K562 (cell line): ENCODE results near the gene CGB3. TPM values are rescaled to one million over a fixed set of nuclear protein-coding genes. Genes with fewer than 3 reads are reported as not detected.
A peak's percentile ranks its signal among the peaks of the same experiment; 100 is the strongest.

Experiments
- ATAC-seq: fragments of 200-7000 bp; cut with Tn5 transposase; 3 replicates; pipeline ENCODE4 v1.9.1; 2020; ENCODE audit warnings: moderate library complexity
- BruUV-seq: library from RNA; stranded (reverse); fragments of 400-500 nt; replicated peaks from 2 replicates; lab custom pipeline; 2021; lab: Mats Ljungman, UMichigan
- CTCF ChIA-PET: fragments of 300-600 bp; formaldehyde crosslinking; extraction: SDS; loops from one replicate; lab custom pipeline; 2021; ENCODE audit warnings: low intra/inter-chr PET ratio; lab: Yijun Ruan, JAX
- POLR2A ChIA-PET: fragments of 300-600, 350-650 bp; sonication (Branson Sonifier 250); formaldehyde crosslinking; extraction: SDS; loops from one replicate; lab custom pipeline; 2021; ENCODE audit warnings: antibody characterized with exemption, inconsistent platforms; lab: Yijun Ruan, JAX
- DNase-seq, 4 experiments: peaks; one replicate each; pipeline versions ENCODE4 v3.0.0 to v3.0.0-alpha.2; 2011 to 2018; ENCODE audit warnings: low spot score in 3 of 4, mixed read lengths in 3 of 4; ENCODE audit errors: extremely low read depth in 1 of 4
- FAIRE-seq: peaks from 2 replicates; lab custom pipeline; 2011; peaks lifted over from hg19 to GRCh38; lab: Jason Lieb, UNC
- H2AFZ ChIP-seq: 2 replicates; pipeline ENCODE4 v1.6.0; 2011; ENCODE audit warnings: low read depth, low read length, control low read depth, inconsistent platforms
- H3K27ac ChIP-seq: fragments of 200-600 bp; 3 replicates; pipeline ENCODE4 v1.8.0; 2011; ENCODE audit warnings: low read depth, mild to moderate bottlenecking, control low read depth, inconsistent platforms, low read length, moderate library complexity, mixed read lengths; ENCODE audit errors: extremely low read depth
- H3K27me3 ChIP-seq, 2 experiments: fragments of 300-600 bp in 1 of 2; 2 replicates in 1 of 2; 3 replicates in 1 of 2; pipeline versions ENCODE4 v1.6.0 to v1.8.0; 2011; ENCODE audit warnings: inconsistent platforms in 2 of 2, low read length in 2 of 2, mild to moderate bottlenecking in 1 of 2, mixed read lengths in 1 of 2, moderate library complexity in 1 of 2; ENCODE audit not compliant: control insufficient read depth in 2 of 2, insufficient read depth in 2 of 2
- H3K36me3 ChIP-seq: fragments of 300-600 bp; 3 replicates; pipeline ENCODE4 v1.8.0; 2011; ENCODE audit warnings: mild to moderate bottlenecking, low read length, inconsistent platforms; ENCODE audit not compliant: control insufficient read depth, insufficient read depth
- H3K4me1 ChIP-seq, 2 experiments: fragments of 200-600 bp in 1 of 2; replicated peaks in 1 of 2; 2 replicates in 1 of 2; 3 replicates in 1 of 2; pipeline versions ENCODE4 v1.5.1 to v1.8.0; 2011; ENCODE audit warnings: inconsistent platforms in 2 of 2, low read length in 2 of 2, mild to moderate bottlenecking in 1 of 2, mixed read lengths in 1 of 2, moderate library complexity in 1 of 2; ENCODE audit not compliant: control insufficient read depth in 2 of 2, insufficient read depth in 2 of 2
- H3K4me2 ChIP-seq: 2 replicates; pipeline ENCODE4 v1.6.1; 2011; ENCODE audit warnings: low read length, control low read depth, inconsistent platforms, mixed read lengths; ENCODE audit not compliant: insufficient read depth
- H3K4me3 ChIP-seq: fragments of 200-600 bp; sonication (generic), shearing (Covaris generic); 2 replicates; pipeline ENCODE4 v1.5.1; 2016; ENCODE audit warnings: control low read depth, inconsistent platforms
- H3K79me2 ChIP-seq: fragments of 200-600 bp; 3 replicates; pipeline ENCODE4 v1.8.0; 2011; ENCODE audit warnings: low read length, inconsistent platforms; ENCODE audit not compliant: control insufficient read depth, insufficient read depth
- H3K9ac ChIP-seq, 2 experiments: 2 replicates each; pipeline versions ENCODE4 v1.6.0 to v1.6.1; 2011; ENCODE audit warnings: low read depth in 2 of 2, low read length in 2 of 2, control low read depth in 1 of 2, inconsistent platforms in 1 of 2, mild to moderate bottlenecking in 1 of 2, mixed read lengths in 1 of 2; ENCODE audit not compliant: insufficient read depth in 1 of 2
- H3K9me1 ChIP-seq: one replicate; pipeline ENCODE4 v1.6.0; 2011; ENCODE audit warnings: inconsistent platforms, mild to moderate bottlenecking, low read length, moderate library complexity; ENCODE audit not compliant: control insufficient read depth, insufficient read depth
- H3K9me3 ChIP-seq: replicated peaks from 2 replicates; pipeline ENCODE4 v1.5.1; 2011; ENCODE audit warnings: low read depth, low read length, inconsistent platforms; ENCODE audit not compliant: control insufficient read depth, insufficient read depth
- H4K20me1 ChIP-seq: replicated peaks from 2 replicates; pipeline ENCODE4 v1.6.1; 2011; ENCODE audit warnings: low read length, inconsistent platforms, mixed read lengths; ENCODE audit not compliant: control insufficient read depth, insufficient read depth
- BDP1 ChIP-seq: IDR thresholded peaks from 3 replicates; pipeline ENCODE4 v1.6.1; 2011; ENCODE audit not compliant: insufficient read length, insufficient read depth
- DACH1 ChIP-seq: fragments of 450-650 bp; IDR thresholded peaks from 2 replicates; pipeline ENCODE4 v1.6.1; 2018; ENCODE audit not compliant: partially characterized antibody
- EGR1 ChIP-seq: fragments of 450-650 bp; conservative IDR thresholded peaks from 2 replicates; pipeline ENCODE4 v1.6.1; 2017; ENCODE audit warnings: mild to moderate bottlenecking
- XRCC5 ChIP-seq: fragments of 200-400 bp; formaldehyde crosslinking; IDR thresholded peaks from 2 replicates; pipeline ENCODE4 v1.6.1; 2017; ENCODE audit warnings: low read depth, mild to moderate bottlenecking, low read length
- ZBED1 ChIP-seq: IDR thresholded peaks from 2 replicates; pipeline ENCODE4 v1.6.1; 2014
- WGBS: fragments of 100-300 bp; shearing (Covaris generic); methylation state at CpG from one replicate; pipeline ENCODE4 v1.1.6; 2016; ENCODE audit warnings: low coverage, mixed read lengths; ENCODE audit not compliant: insufficient coverage; ENCODE audit errors: missing lambda C conversion rate; 5-methylcytosine and 5-hydroxymethylcytosine counted together
- in situ Hi-C: fragments of 300-500 bp; cut with MboI; formaldehyde crosslinking; loops from 4 replicates; pipeline ENCODE4 v1.15.0; 2018; ENCODE audit warnings: inconsistent platforms, mixed read lengths
- intact Hi-C: fragments of 100-400 bp; cut with micrococcal nuclease; formaldehyde crosslinking; loops from 2 replicates; pipeline ENCODE4 v1.14.2; 2022
- polyA plus RNA-seq, 8 experiments: library from polyadenylated mRNA; depleted of rRNA in 4 of 8; stranded (reverse) in 5 of 8; unstranded in 3 of 8; fragments of >200 nt; fragmentation: Nextera tagmentation in 2 of 8; fragmentation: Illumina TruSeq in 1 of 8; extraction: Ambion mirVana in 2 of 8; extraction: Trizol in 1 of 8; gene quantifications; 2 replicates each; pipeline versions ENCODE4 v1.2.1 to v1.2.3, GENCODE V29; 2011 to 2014; ENCODE audit warnings: inconsistent platforms in 1 of 8, missing spikeins in 1 of 8
- total RNA-seq, 7 experiments: library from RNA; depleted of rRNA in 6 of 7; stranded (reverse); fragments of >200 nt in 6 of 7; fragmentation: Illumina TruSeq in 2 of 7; extraction: Trizol in 2 of 7; gene quantifications; 2 replicates each; pipeline versions ENCODE4 v1.2.1 to v1.2.3, GENCODE V29; 2011 to 2021; ENCODE audit warnings: low replicate concordance in 1 of 7
- TF ChIP-seq, protein P1 (sequence below): fragments of 450-650 bp; IDR thresholded peaks from 2 replicates; pipeline ENCODE4 v1.6.1; 2018; ENCODE audit warnings: mild to moderate bottlenecking, low read depth; ENCODE audit not compliant: partially characterized antibody
- TF ChIP-seq, protein P2 (sequence below): fragments of 250-450 bp; sonication (Bioruptor Pico); IDR thresholded peaks from 2 replicates; pipeline ENCODE4 v1.4.0; 2020
- TF ChIP-seq, protein P3 (sequence below), 2 experiments: fragments of 200-800 bp in 1 of 2; sonication (Bioruptor generic) in 1 of 2; sonication (generic) in 1 of 2; formaldehyde crosslinking in 1 of 2; IDR thresholded peaks in 1 of 2; conservative IDR thresholded peaks in 1 of 2; 2 replicates each; pipeline versions ENCODE4 v1.5.0 to v1.6.1; 2016 to 2020; ENCODE audit warnings: missing compliant biosample characterization in 1 of 2, missing genetic modification characterization in 1 of 2, missing genetic modification reagents in 1 of 2
- TF ChIP-seq, protein P4 (sequence below): fragments of 450-650 bp; IDR thresholded peaks from 2 replicates; pipeline ENCODE4 v1.6.1; 2014; ENCODE audit warnings: low read depth, mild to moderate bottlenecking, moderate library complexity, borderline replicate concordance

The CGB3 gene
- total and polyA plus RNA-seq, 9 of the 15 experiments (the other 6 are each of a cell fraction or from before 2014, with no cell fraction given): not detected

DNA sequence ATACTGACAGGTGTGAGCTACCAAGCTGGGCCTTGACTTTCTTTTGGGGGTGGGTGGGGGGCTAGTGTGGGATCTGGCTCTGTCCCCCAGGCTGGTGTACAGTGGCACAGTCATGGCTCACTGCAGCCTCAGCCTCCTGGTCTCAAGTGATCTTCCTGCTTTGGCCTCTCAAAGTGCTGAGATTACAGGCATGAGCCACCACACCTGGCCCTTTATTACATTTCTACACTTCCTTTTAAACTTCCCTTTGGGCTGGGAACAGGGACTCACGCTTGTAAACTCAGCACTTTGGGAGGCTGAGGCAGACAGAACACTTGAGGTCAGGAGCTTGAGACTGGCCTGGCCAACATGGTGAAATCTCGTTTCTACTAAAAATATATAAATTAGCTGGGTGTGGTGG, 47.1 kb downstream of the CGB3 start (continued):
- TF ChIP-seq, protein P1, sequence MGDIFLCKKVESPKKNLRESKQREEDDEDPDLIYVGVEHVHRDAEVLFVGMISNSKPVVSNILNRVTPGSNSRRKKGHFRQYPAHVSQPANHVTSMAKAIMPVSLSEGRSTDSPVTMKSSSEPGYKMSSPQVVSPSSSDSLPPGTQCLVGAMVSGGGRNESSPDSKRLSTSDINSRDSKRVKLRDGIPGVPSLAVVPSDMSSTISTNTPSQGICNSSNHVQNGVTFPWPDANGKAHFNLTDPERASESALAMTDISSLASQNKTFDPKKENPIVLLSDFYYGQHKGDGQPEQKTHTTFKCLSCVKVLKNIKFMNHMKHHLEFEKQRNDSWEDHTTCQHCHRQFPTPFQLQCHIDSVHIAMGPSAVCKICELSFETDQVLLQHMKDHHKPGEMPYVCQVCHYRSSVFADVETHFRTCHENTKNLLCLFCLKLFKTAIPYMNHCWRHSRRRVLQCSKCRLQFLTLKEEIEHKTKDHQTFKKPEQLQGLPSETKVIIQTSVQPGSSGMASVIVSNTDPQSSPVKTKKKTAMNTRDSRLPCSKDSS: no peak
- TF ChIP-seq, all 486 proteins: peak for 0

DNA sequence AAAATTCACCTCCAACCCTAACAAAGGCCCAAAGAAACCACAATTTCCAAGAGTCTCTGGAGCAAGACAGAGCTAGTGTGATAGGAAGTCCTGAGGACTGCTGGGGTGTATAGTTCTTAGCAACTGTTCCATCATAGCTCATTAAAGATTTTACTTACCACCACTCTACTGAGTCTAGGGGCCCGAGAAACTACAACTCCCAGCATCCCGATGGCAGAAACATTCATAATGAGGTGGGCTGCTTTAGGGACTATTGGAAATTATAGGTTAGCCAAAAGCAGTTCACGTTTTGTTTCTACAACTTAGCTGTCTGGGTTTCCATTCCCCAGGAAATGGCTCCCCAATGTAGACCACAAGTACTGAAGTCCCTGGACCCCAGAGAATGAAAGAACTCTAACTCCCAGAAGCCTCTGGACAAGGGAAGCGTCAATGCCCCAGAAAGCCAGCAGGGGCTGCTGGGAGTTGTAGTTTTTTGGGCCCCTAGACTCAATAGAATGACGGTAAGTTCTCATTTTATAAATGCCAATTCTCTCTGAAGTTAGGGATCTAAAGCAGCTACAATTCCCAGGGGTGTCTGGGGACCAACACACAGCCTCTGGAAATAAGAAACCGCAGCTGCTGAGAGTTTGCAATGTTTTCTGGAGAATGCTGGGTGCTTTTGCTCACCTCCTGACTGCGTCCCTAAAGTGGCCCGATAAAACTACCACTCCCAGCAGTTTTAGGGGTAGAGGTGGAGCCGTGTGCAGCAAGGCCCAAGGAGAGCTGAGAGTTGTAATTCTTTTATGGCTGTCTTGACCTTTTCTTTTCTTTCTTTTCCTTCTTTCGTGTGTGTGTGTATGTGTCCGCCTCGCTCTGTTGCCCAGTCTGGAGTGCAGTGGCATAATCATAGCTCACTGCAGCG, 47.9 kb downstream of the CGB3 start:
- H3K9me1 ChIP-seq: no peaks in the 10 kb centered on the region
- peaks cover 36% of the 10 kb centered on the region; the same call in 2 of the 3 replicates for H3K36me3 ChIP-seq
- BruUV-seq: no TSS peak
- H3K4me3 ChIP-seq: no peak overlapping the region
- no peak overlapping the region for H3K9ac ChIP-seq
- POLR2A ChIA-PET: interaction anchor here (0.5 to 14.5 kb wide), 4 partner anchors 9 to 99 kb away, joined by 3 to 439 read pairs (median 34); partner anchors contain the start of genes FTL and PPP1R15A
- H3K27ac ChIP-seq: peak overlapping the region; percentile 65
- FAIRE-seq (peak; percentile 92), DNase-seq (peak; percentile 53 to 76 (median 60)), ATAC-seq (peak; percentile 95)
- peak overlapping the region; percentile 32 for H3K4me2 ChIP-seq
- CTCF ChIA-PET: no interaction called here
- peaks cover 3 to 4% of the 10 kb centered on the region in 2 experiments; a peak in 2 of 5 replicates for H3K4me1 ChIP-seq
- no peaks in the 10 kb centered on the region for H3K27me3 ChIP-seq
- in situ Hi-C loops (loop anchor here (10.0 kb wide), 1 partner anchor 331 kb away; the partner anchor contains the start of gene CA11), intact Hi-C loops (no loop called here)
- no peaks in the 10 kb centered on the region for H3K79me2 ChIP-seq
- no peaks in the 10 kb centered on the region for H4K20me1 ChIP-seq
- peak overlapping the region; percentile 76 for H2AFZ ChIP-seq
- H3K9me3 ChIP-seq: no peaks in the 10 kb centered on the region
- WGBS: 61% methylated on average over 13 of the region's 13 CpGs
- TF ChIP-seq, protein P2, sequence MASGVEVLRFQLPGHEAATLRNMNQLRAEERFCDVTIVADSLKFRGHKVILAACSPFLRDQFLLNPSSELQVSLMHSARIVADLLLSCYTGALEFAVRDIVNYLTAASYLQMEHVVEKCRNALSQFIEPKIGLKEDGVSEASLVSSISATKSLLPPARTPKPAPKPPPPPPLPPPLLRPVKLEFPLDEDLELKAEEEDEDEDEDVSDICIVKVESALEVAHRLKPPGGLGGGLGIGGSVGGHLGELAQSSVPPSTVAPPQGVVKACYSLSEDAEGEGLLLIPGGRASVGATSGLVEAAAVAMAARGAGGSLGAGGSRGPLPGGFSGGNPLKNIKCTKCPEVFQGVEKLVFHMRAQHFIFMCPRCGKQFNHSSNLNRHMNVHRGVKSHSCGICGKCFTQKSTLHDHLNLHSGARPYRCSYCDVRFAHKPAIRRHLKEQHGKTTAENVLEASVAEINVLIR: 0 out of 2 replicates have a peak, but pooled peaks have one; percentile 50
- no peak for TF ChIP-seq ZBED1
- TF ChIP-seq, protein P3, sequence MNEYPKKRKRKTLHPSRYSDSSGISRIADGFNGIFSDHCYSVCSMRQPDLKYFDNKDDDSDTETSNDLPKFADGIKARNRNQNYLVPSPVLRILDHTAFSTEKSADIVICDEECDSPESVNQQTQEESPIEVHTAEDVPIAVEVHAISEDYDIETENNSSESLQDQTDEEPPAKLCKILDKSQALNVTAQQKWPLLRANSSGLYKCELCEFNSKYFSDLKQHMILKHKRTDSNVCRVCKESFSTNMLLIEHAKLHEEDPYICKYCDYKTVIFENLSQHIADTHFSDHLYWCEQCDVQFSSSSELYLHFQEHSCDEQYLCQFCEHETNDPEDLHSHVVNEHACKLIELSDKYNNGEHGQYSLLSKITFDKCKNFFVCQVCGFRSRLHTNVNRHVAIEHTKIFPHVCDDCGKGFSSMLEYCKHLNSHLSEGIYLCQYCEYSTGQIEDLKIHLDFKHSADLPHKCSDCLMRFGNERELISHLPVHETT (CRISPR knock-in tag; conservative IDR thresholded peaks at IDR 0.05 in 1 of 2, IDR thresholded peaks at IDR 0.05 in 1 of 2): 0 out of 4 replicates have a peak, but pooled peaks of 1 of the 2 experiments have one; percentile 16
- TF ChIP-seq, protein P4, sequence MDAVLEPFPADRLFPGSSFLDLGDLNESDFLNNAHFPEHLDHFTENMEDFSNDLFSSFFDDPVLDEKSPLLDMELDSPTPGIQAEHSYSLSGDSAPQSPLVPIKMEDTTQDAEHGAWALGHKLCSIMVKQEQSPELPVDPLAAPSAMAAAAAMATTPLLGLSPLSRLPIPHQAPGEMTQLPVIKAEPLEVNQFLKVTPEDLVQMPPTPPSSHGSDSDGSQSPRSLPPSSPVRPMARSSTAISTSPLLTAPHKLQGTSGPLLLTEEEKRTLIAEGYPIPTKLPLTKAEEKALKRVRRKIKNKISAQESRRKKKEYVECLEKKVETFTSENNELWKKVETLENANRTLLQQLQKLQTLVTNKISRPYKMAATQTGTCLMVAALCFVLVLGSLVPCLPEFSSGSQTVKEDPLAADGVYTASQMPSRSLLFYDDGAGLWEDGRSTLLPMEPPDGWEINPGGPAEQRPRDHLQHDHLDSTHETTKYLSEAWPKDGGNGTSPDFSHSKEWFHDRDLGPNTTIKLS: peak; percentile 93
- TF ChIP-seq XRCC5: 0 out of 2 replicates have a peak, but pooled peaks have one; percentile 38
- no peak for TF ChIP-seq BDP1
- no peak for TF ChIP-seq DACH1
- TF ChIP-seq EGR1: no peak
